Choroid plexus epithelial cell (primary cell): ENCODE measurements around the gene EPB41L1.

Experiments
- DNase-seq: peaks from one replicate; pipeline ENCODE4 v3.0.0-alpha.2; 2010; ENCODE audit warnings: low read depth
- H3K4me3 ChIP-seq: 2 replicates; pipeline ENCODE4 v1.5.1; 2011; ENCODE audit warnings: low read depth, mild to moderate bottlenecking, control low read depth, low read length, moderate library complexity
- CTCF ChIP-seq: conservative IDR thresholded peaks from 2 replicates; pipeline ENCODE4 v1.5.1; 2011; ENCODE audit warnings: low read depth, mild to moderate bottlenecking, control low read depth, inconsistent platforms, low read length, moderate library complexity

Gene EPB41L1

DNA sequence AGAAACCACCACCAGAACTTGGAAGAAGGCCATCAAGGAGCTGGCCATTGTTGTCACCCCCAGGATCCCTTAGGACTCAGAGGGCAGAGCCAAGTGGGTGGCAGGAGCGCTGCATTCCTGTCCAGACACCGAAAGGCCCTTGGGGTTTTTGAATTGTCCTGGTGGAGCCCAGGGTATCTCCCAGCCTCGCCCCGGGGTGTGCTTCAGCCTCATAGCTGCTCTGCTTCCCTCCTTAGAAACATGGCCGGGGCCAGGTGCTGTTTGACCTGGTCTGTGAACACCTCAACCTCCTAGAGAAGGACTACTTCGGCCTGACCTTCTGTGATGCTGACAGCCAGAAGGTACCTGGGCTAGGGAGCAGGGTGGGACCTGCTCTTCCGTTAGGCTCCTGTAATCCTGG, 23.2 kb downstream of the EPB41L1 start:
- no peak for DNase-seq
- no peak for TF ChIP-seq CTCF
- no peak overlapping the region for H3K4me3 ChIP-seq

DNA sequence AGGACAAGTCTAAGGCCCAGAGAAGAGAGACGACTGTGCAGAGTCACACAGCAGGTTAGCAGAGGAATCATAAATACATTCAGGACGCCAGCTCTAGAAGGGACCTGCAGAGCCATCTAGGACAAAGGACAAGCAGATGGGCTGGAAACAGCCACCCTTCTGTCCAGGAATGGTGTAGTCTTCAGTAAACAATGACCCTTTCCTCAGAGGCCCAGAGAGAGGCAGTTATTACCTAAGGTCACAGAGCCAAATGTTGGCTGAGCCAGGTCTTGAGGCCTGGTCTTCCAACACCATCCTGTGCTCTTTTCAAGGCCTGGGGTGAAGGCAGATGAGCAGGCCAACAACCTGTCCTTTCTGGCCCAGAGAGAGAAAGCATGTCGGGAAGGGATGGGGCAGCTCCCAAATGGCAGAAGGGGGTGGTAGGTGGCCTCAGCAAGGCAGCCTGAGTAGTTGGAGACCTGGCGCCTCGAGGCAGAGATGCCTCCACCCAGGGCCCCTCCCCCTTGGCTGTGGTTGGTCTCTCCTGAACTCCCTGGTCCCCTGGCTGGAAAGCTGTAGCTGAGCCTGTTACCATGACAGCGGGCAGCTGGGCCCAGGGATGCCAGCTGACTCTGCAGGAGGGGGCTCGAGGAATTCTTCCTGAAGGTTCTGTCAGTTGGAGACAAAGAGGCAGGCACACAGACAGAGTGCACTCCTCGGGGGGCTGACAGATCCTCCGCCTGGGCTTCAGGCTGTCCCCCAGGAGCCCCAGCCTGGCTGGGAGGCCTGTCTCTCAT, 24.8 kb downstream of the EPB41L1 start:
- no peak for DNase-seq
- no peak for TF ChIP-seq CTCF
- no peak overlapping the region for H3K4me3 ChIP-seq

- no peak for TF ChIP-seq CTCF
- DNase-seq: no peak
- no peak overlapping the region for H3K4me3 ChIP-seq
Observed at GRCh38 chr20:36180323-36180722, 25.8 kb downstream of the EPB41L1 start.

DNA sequence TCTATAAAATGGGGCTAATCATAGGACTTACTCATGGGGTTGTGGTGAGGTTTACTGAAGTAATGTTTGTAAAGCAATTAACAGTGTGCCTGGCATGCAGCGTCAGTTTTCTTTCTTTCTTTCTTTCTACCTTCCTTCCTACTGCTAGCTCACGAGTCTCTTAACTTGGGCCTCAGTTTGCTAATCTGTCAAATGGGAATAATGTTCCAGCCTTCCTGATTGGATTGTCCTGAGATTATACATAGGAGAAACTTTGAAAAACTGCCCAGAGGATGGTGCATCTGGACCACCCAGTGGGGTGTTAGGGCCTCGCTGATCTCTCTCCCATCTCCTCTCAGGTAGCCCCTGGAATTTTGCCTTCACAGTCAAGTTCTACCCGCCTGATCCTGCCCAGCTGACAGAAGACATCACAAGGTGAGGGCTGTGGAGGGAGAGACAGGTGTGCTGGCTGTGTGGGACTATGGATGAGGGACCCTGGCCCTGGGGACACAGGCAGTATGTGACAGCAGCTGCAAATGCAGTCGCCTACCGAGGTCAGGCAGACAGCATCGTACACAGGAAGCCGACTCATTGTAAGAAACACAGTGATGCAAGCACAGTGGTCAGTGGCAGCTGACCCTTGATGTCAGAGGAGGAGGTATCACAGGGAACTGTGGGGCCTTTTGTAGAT, 27.5 kb downstream of the EPB41L1 start:
- H3K4me3 ChIP-seq: no peak overlapping the region
- no peak for TF ChIP-seq CTCF
- peak; percentile 77 for DNase-seq

- DNase-seq: peak; percentile 8
- TF ChIP-seq CTCF: no peak
Observed at GRCh38 chr20:36182604-36183154, 28.1 kb downstream of the EPB41L1 start.

GRCh38 chr20:36183155-36183944, 28.8 kb downstream of the EPB41L1 start:
- no peak for DNase-seq
- no peak overlapping the region for H3K4me3 ChIP-seq
- no peak for TF ChIP-seq CTCF

More at GRCh38 chr20:36182604-36183154, 28.1 kb downstream of the EPB41L1 start:
- H3K4me3 ChIP-seq: no peak overlapping the region
